Measurements from ENCODE around the gene NEURL2. TPM values are rescaled to one million over a fixed set of nuclear protein-coding genes. Genes with fewer than 3 reads are reported as not detected.

NEURL2 gene
- total RNA-seq, 1 donor from 2014 or later, result 2.8 TPM

GRCh38 chr20:45842169-45842812, 48.7 kb downstream of the NEURL2 start:
- Histone ChIP-seq H3K27me3 (no peaks in the 10 kb centered on the region), H3K27ac (no peak overlapping the region), H3K36me3 (peaks cover 83% of the 10 kb centered on the region), H3K9me3 (no peaks in the 10 kb centered on the region), H3K4me3 (no peak overlapping the region), H3K4me1 (no peaks in the 10 kb centered on the region)
- intact Hi-C loops (cut with DNase I), result no loop called here
- DNase-seq, result no peak
- TF ChIP-seq CTCF (IDR thresholded peaks at IDR 0.05), result no peak
- ATAC-seq, result peak; percentile 29

- DNase-seq (no peak), ATAC-seq (no peak)
- H3K27me3 ChIP-seq, result no peaks in the 10 kb centered on the region
- no peaks in the 10 kb centered on the region for H3K9me3 ChIP-seq
- TF ChIP-seq CTCF (IDR thresholded peaks at IDR 0.05), result no peak
- no peak overlapping the region for H3K4me3 ChIP-seq
- intact Hi-C loops (cut with DNase I), result no loop called here
- no peaks in the 10 kb centered on the region for H3K4me1 ChIP-seq
- H3K36me3 ChIP-seq, result peaks cover 80% of the 10 kb centered on the region
- no peak overlapping the region for H3K27ac ChIP-seq
Measured at GRCh38 chr20:45841407-45842129, 49.4 kb downstream of the NEURL2 start.

GRCh38 chr20:45840700-45841198, 50.3 kb downstream of the NEURL2 start:
- Histone ChIP-seq H3K9me3 (no peaks in the 10 kb centered on the region), H3K4me1 (peaks cover 3% of the 10 kb centered on the region), H3K4me3 (no peak overlapping the region), H3K27ac (no peak overlapping the region), H3K36me3 (peaks cover 72% of the 10 kb centered on the region), H3K27me3 (no peaks in the 10 kb centered on the region)
- intact Hi-C loops (cut with DNase I), result no loop called here
- no peak for DNase-seq
- no peak for TF ChIP-seq CTCF (IDR thresholded peaks at IDR 0.05)
- peak; percentile 28 for ATAC-seq

Other genes with a start within 250 kb of the NEURL2 start
- not detected for gene WFDC11, start 221.0 kb downstream of the NEURL2 start, total RNA-seq
- not detected for gene WFDC13, start 189.2 kb downstream of the NEURL2 start, total RNA-seq
- not detected for gene WFDC10B, start 186.2 kb downstream of the NEURL2 start, total RNA-seq
- gene SPINT4, start 168.9 kb downstream of the NEURL2 start, total RNA-seq, result not detected
- 2.1 TPM for gene WFDC3, start 99.3 kb downstream of the NEURL2 start, total RNA-seq
- 32.0 TPM for gene DNTTIP1, start 99.3 kb downstream of the NEURL2 start, total RNA-seq
- 1.4 TPM for gene UBE2C, start 78.6 kb downstream of the NEURL2 start, total RNA-seq
- gene TNNC2, start 63.9 kb downstream of the NEURL2 start, total RNA-seq, result 0.61 TPM
- gene SNX21, start 57.4 kb downstream of the NEURL2 start, total RNA-seq, result 23.4 TPM
- gene ACOT8, start 33.8 kb downstream of the NEURL2 start, total RNA-seq, result 23.5 TPM
- 4.0 TPM for gene ZSWIM3, start 33.6 kb downstream of the NEURL2 start, total RNA-seq
- 9.6 TPM for gene ZSWIM1, start 10.0 kb downstream of the NEURL2 start, total RNA-seq
- 1.3 TPM for gene SPATA25, start 3.6 kb downstream of the NEURL2 start, total RNA-seq
- 164 TPM for gene CTSA, start 127 bp upstream of the NEURL2 start, total RNA-seq
- gene PLTP, start 20.9 kb upstream of the NEURL2 start, total RNA-seq, result 65.9 TPM
- gene PCIF1, start 43.5 kb upstream of the NEURL2 start, total RNA-seq, result 43.1 TPM
- gene ZNF335, start 81.0 kb upstream of the NEURL2 start, total RNA-seq, result 19.1 TPM
- gene MMP9, start 117.7 kb upstream of the NEURL2 start, total RNA-seq, result 5.5 TPM
- gene SLC12A5, start 138.0 kb upstream of the NEURL2 start, total RNA-seq, result 2.0 TPM
- gene NCOA5, start 198.8 kb upstream of the NEURL2 start, total RNA-seq, result 28.7 TPM
- gene CD40, start 227.1 kb upstream of the NEURL2 start, total RNA-seq, result 36.8 TPM